Activated T-helper 17 cell treated with anti-CD3 and anti-CD28 coated beads, Interleukin-2, amount 50 U/mL, for 72 hours (primary cell): ENCODE data around the gene TOMM40L. TPM values are rescaled to one million over a fixed set of nuclear protein-coding genes. Genes with fewer than 3 reads are reported as not detected.
"Not testable (repeated sequence)": the region's sequence is repeated elsewhere in the genome, so short reads cannot be mapped to it uniquely, and the experiment has no call there.

ENCODE experiments used
- ATAC-seq: fragments of 150-1000 bp; cut with Tn5 transposase; replicated peaks from 2 replicates; pipeline ENCODE4 v1.10.0; 2021; ENCODE audit warnings: mild to moderate bottlenecking, moderate library complexity
- H3K27ac Mint-ChIP-seq: one replicate; pipeline ENCODE4 v1.8.0; 2022; ENCODE audit warnings: mixed read lengths
- H3K27me3 Mint-ChIP-seq: one replicate; pipeline ENCODE4 v1.8.0; 2022; ENCODE audit warnings: mixed read lengths
- H3K36me3 Mint-ChIP-seq: one replicate; pipeline ENCODE4 v1.8.0; 2022; ENCODE audit warnings: low read depth, mild to moderate bottlenecking, mixed read lengths
- H3K4me1 Mint-ChIP-seq: one replicate; pipeline ENCODE4 v1.8.0; 2022; ENCODE audit warnings: mixed read lengths
- H3K4me3 Mint-ChIP-seq: one replicate; pipeline ENCODE4 v1.8.0; 2022; ENCODE audit warnings: mild to moderate bottlenecking, mixed read lengths
- H3K9me3 Mint-ChIP-seq: one replicate; pipeline ENCODE4 v1.8.0; 2022; ENCODE audit warnings: mixed read lengths
- total RNA-seq, 2 donors: library from RNA; stranded (reverse); gene quantifications; one replicate each; pipeline ENCODE4 v1.2.3, GENCODE V29; 2022

TOMM40L gene
- total RNA-seq, 2 donors from 2014 or later, result 9.2 to 20.2 TPM

GRCh38 chr1:161244888-161245287, 19.0 kb downstream of the TOMM40L start:
- no peak for ATAC-seq
- no peaks in the 10 kb centered on the region for H3K9me3 Mint-ChIP-seq
- no peaks in the 10 kb centered on the region for H3K4me1 Mint-ChIP-seq
- H3K27ac Mint-ChIP-seq, result no peak overlapping the region
- H3K4me3 Mint-ChIP-seq, result no peak overlapping the region
- peaks cover 9% of the 10 kb centered on the region for H3K27me3 Mint-ChIP-seq
- no peaks in the 10 kb centered on the region for H3K36me3 Mint-ChIP-seq

GRCh38 chr1:161250100-161250499, 24.2 kb downstream of the TOMM40L start:
- not testable (repeated sequence) for H3K27ac Mint-ChIP-seq, H3K9me3 Mint-ChIP-seq, H3K4me3 Mint-ChIP-seq, H3K27me3 Mint-ChIP-seq, ATAC-seq, H3K36me3 Mint-ChIP-seq, H3K4me1 Mint-ChIP-seq

GRCh38 chr1:161250829-161251228, 25.0 kb downstream of the TOMM40L start:
- Mint-ChIP-seq H3K36me3 (no peaks in the 10 kb centered on the region), H3K27me3 (peaks cover 6% of the 10 kb centered on the region), H3K9me3 (peaks cover 4% of the 10 kb centered on the region), H3K4me3 (no peak overlapping the region), H3K4me1 (no peaks in the 10 kb centered on the region), H3K27ac (no peak overlapping the region)
- ATAC-seq, result no peak

GRCh38 chr1:161251579-161251978, 25.7 kb downstream of the TOMM40L start:
- no peaks in the 10 kb centered on the region for H3K36me3 Mint-ChIP-seq

GRCh38 chr1:161255302-161255701, 29.4 kb downstream of the TOMM40L start:
- Mint-ChIP-seq H3K36me3 (peaks cover 13% of the 10 kb centered on the region), H3K9me3 (peaks cover 14% of the 10 kb centered on the region), H3K27me3 (peaks cover 40% of the 10 kb centered on the region)
- ATAC-seq, H3K27ac Mint-ChIP-seq, H3K4me1 Mint-ChIP-seq, H3K4me3 Mint-ChIP-seq: not testable (repeated sequence)

More at GRCh38 chr1:161251579-161251978, 25.7 kb downstream of the TOMM40L start:
- Mint-ChIP-seq H3K4me1 (no peaks in the 10 kb centered on the region), H3K27me3 (peaks cover 9% of the 10 kb centered on the region), H3K9me3 (peaks cover 4% of the 10 kb centered on the region), H3K27ac (no peak overlapping the region), H3K4me3 (no peak overlapping the region)
- ATAC-seq, result no peak

GRCh38 chr1:161255955-161256520, 30.2 kb downstream of the TOMM40L start:
- Mint-ChIP-seq H3K9me3 (peaks cover 14% of the 10 kb centered on the region), H3K27me3 (peaks cover 47% of the 10 kb centered on the region), H3K36me3 (peaks cover 13% of the 10 kb centered on the region)
- H3K4me3 Mint-ChIP-seq, H3K4me1 Mint-ChIP-seq, ATAC-seq, H3K27ac Mint-ChIP-seq: not testable (repeated sequence)

GRCh38 chr1:161257109-161257508, 31.2 kb downstream of the TOMM40L start:
- H3K4me1 Mint-ChIP-seq, result not testable (repeated sequence)

GRCh38 chr1:161258439-161259344, 32.8 kb downstream of the TOMM40L start, which contains the start of gene PCP4L1:
Gene PCP4L1, plus strand, starts transcription at chr1:161258745. Its CDS starts 230 bp downstream, at chr1:161258975.
- H3K4me3 Mint-ChIP-seq, result peak within 1 kb of the TSS; percentile 78
- H3K36me3 Mint-ChIP-seq, result peaks cover 13% of the 10 kb centered on the region
- H3K9me3 Mint-ChIP-seq, result peaks cover 14% of the 10 kb centered on the region
- H3K27me3 Mint-ChIP-seq, result peaks cover 61% of the 10 kb centered on the region
- H3K4me1 Mint-ChIP-seq, result peaks cover 7% of the 10 kb centered on the region
- no peak within 1 kb of the TSS for H3K27ac Mint-ChIP-seq
- ATAC-seq, result peak; percentile 94

More at GRCh38 chr1:161257109-161257508, 31.2 kb downstream of the TOMM40L start:
- not testable (repeated sequence) for H3K27ac Mint-ChIP-seq, H3K4me3 Mint-ChIP-seq, ATAC-seq
- Mint-ChIP-seq H3K27me3 (peaks cover 57% of the 10 kb centered on the region), H3K9me3 (peaks cover 14% of the 10 kb centered on the region), H3K36me3 (peaks cover 13% of the 10 kb centered on the region)

- peak overlapping the region; percentile 78 for H3K4me3 Mint-ChIP-seq
- H3K9me3 Mint-ChIP-seq, result peaks cover 14% of the 10 kb centered on the region
- peaks cover 61% of the 10 kb centered on the region for H3K27me3 Mint-ChIP-seq
- H3K36me3 Mint-ChIP-seq, result peaks cover 13% of the 10 kb centered on the region
- H3K27ac Mint-ChIP-seq, result no peak overlapping the region
- no peak for ATAC-seq
- H3K4me1 Mint-ChIP-seq, result peaks cover 7% of the 10 kb centered on the region
These were observed 33.5 kb downstream of the TOMM40L start for GRCh38 chr1:161259345-161259702.

GRCh38 chr1:161259765-161260164, 33.9 kb downstream of the TOMM40L start:
- no peak for ATAC-seq
- no peak overlapping the region for H3K27ac Mint-ChIP-seq
- H3K27me3 Mint-ChIP-seq, result peaks cover 64% of the 10 kb centered on the region
- peaks cover 7% of the 10 kb centered on the region for H3K4me1 Mint-ChIP-seq
- peaks cover 13% of the 10 kb centered on the region for H3K36me3 Mint-ChIP-seq
- H3K9me3 Mint-ChIP-seq, result peaks cover 14% of the 10 kb centered on the region
- peak overlapping the region; percentile 78 for H3K4me3 Mint-ChIP-seq

GRCh38 chr1:161260376-161261260, 34.8 kb downstream of the TOMM40L start:
- Mint-ChIP-seq H3K4me1 (peaks cover 7% of the 10 kb centered on the region), H3K36me3 (peaks cover 13% of the 10 kb centered on the region), H3K9me3 (peaks cover 11% of the 10 kb centered on the region), H3K27me3 (peaks cover 61% of the 10 kb centered on the region), H3K4me3 (no peak overlapping the region), H3K27ac (no peak overlapping the region)
- no peak for ATAC-seq

GRCh38 chr1:161261261-161262235, 35.7 kb downstream of the TOMM40L start:
- ATAC-seq, result no peak
- peaks cover 56% of the 10 kb centered on the region for H3K27me3 Mint-ChIP-seq
- H3K9me3 Mint-ChIP-seq, result peaks cover 10% of the 10 kb centered on the region
- no peak overlapping the region for H3K27ac Mint-ChIP-seq
- H3K4me1 Mint-ChIP-seq, result peaks cover 7% of the 10 kb centered on the region
- H3K36me3 Mint-ChIP-seq, result peaks cover 13% of the 10 kb centered on the region
- no peak overlapping the region for H3K4me3 Mint-ChIP-seq

GRCh38 chr1:161265305-161265704, 39.4 kb downstream of the TOMM40L start:
- Mint-ChIP-seq H3K4me3 (no peak overlapping the region), H3K4me1 (no peaks in the 10 kb centered on the region), H3K9me3 (no peaks in the 10 kb centered on the region), H3K36me3 (no peaks in the 10 kb centered on the region), H3K27me3 (peaks cover 28% of the 10 kb centered on the region), H3K27ac (no peak overlapping the region)
- ATAC-seq, result no peak
